Heart left ventricle (tissue), 16 donors: ENCODE measurements around the gene WWTR1. TPM values are rescaled to one million over a fixed set of nuclear protein-coding genes. Genes with fewer than 3 reads are reported as not detected.
A peak's percentile ranks its signal among the peaks of the same experiment; 100 is the strongest.

ENCODE experiments used
- ATAC-seq, 4 donors: fragments of 200-7000 bp; cut with Tn5 transposase; one replicate each; pipeline ENCODE4 v1.9.1; 2020 to 2022; ENCODE audit warnings: moderate library complexity in 4 of 4, mild to moderate bottlenecking in 3 of 4, moderate number of reproducible peaks in 1 of 4
- DNase-seq, 5 donors: peaks; one replicate each; pipeline ENCODE4 v3.0.0-alpha.2; 2020
- H3K27ac ChIP-seq, 12 donors: fragments of 200-600 bp; sonication (generic) in 4 of 12; one replicate each; pipeline versions ENCODE4 v1.5.0 to v1.8.0; 2016 to 2022; ENCODE audit warnings: mild to moderate bottlenecking in 2 of 12
- H3K27me3 ChIP-seq, 9 donors: fragments of 200-600 bp; sonication (generic) in 2 of 9; one replicate each; pipeline versions ENCODE4 v1.5.1 to v1.8.0; 2016 to 2022; ENCODE audit warnings: mild to moderate bottlenecking in 3 of 9
- H3K36me3 ChIP-seq, 9 donors: fragments of 200-600 bp; sonication (generic) in 2 of 9; one replicate each; pipeline versions ENCODE4 v1.5.0 to v1.8.0; 2018 to 2022; ENCODE audit warnings: mild to moderate bottlenecking in 2 of 9
- H3K4me1 ChIP-seq, 12 donors: fragments of 200-600 bp; sonication (generic) in 4 of 12; one replicate each; pipeline versions ENCODE4 v1.5.0 to v1.8.0; 2016 to 2022; ENCODE audit warnings: mild to moderate bottlenecking in 3 of 12
- H3K4me3 ChIP-seq, 12 donors: fragments of 200-600 bp; sonication (generic) in 4 of 12; one replicate each; pipeline versions ENCODE4 v1.5.0 to v1.8.0; 2017 to 2022; ENCODE audit warnings: mild to moderate bottlenecking in 9 of 12, moderate library complexity in 4 of 12
- H3K9me3 ChIP-seq, 12 donors: fragments of 200-600 bp; sonication (generic) in 4 of 12; one replicate each; pipeline versions ENCODE4 v1.5.0 to v1.8.0; 2016 to 2022; ENCODE audit warnings: mild to moderate bottlenecking in 1 of 12
- CTCF ChIP-seq, 12 donors: fragments of 200-600 bp; sonication (generic) in 4 of 12; IDR thresholded peaks; one replicate each; pipeline versions ENCODE4 v1.5.0 to v1.8.0; 2018 to 2022; ENCODE audit warnings: antibody characterized with exemption in 12 of 12, mild to moderate bottlenecking in 5 of 12
- POLR2A ChIP-seq, 2 donors: fragments of 450-650 bp; IDR thresholded peaks; one replicate each; pipeline ENCODE4 v1.6.1; 2017; ENCODE audit warnings: antibody characterized with exemption in 2 of 2, mild to moderate bottlenecking in 2 of 2, moderate library complexity in 2 of 2
- WGBS, 4 donors: extraction: QIAGEN DNeasy Blood & Tissue Kit in 2 of 4; methylation state at CpG; one replicate each; pipeline versions ENCODE4 v1.1.5 to v1.1.7; 2013 to 2018; 5-methylcytosine and 5-hydroxymethylcytosine counted together
- intact Hi-C, 10 donors: fragments of 100-400 bp; cut with DNase I; formaldehyde crosslinking; loops; one replicate each; pipeline versions ENCODE4 v1.11.1 to v1.14.2; 2022
- polyA plus RNA-seq, 2 donors: library from polyadenylated mRNA; stranded (reverse); fragments of 200-250 nt; gene quantifications; one replicate each; pipeline ENCODE4 v1.2.3, GENCODE V29; 2013
- total RNA-seq, 9 donors: library from RNA; depleted of rRNA in 2 of 9; stranded (reverse); fragments of >200 nt in 2 of 9; fragmentation: NEBNext Ultra II Directional in 3 of 9; extraction: Animal tissue kit (Norgen Biotek cat#: 25700) in 3 of 9; gene quantifications; one replicate each; pipeline versions ENCODE4 v1.1.0 to v1.2.4, GENCODE V29; 2016 to 2023
- donor health status: ischemic (EF 13 %, LVEDD 7.1; RV severe dilation, severe dysfunction).
- donor health status: healthy with polysubstance abuse.
- donor health status: DM: no; HTN: yes; CAD: no.
- donor health status: DM: no; HTN: no; CAD: no.
- donor health status: ischemic (EF 25% LVEDD 6.9; RV normal size, moderate dysfunction).
- donor health status: ischemic (EF 25% LVEDD 5.7; RV mildly dilated, moderate dysfunction).
- donor health status: healthy.
- donor health status: DM: yes; HTN: yes; CAD: no.
- donor health status: ischemic (EF 35%, LVEDD 5.7; RV mildly dilated, moderate dysfunction).
- donor health status: nonischemic (EF 11% LVEDD 7.7; RV severe dilation, severe dysfunction).
- donor health status: DM: yes; HTN: yes; CAD: no.
- donor health status: PGD.
- donor health status: ischemic (EF 29% LVEDD 5.4; RV normal size, mild dysfunction).
- donor health status: nonischemic (EF 23%, LVEDD 6.1; RV moderate dilation, normal function).

Gene WWTR1
- total and polyA plus RNA-seq, 11 donors = 14.5 to 71.7 (median 41.2) TPM

GRCh38 chr3:149618151-149619123, 39.4 kb downstream of the WWTR1 start:
- H3K9me3 ChIP-seq = no peaks in the 10 kb centered on the region
- WGBS, 4 donors = 37 to 44% (median 42%) methylated on average over 15 of the region's 15 CpGs
- intact Hi-C loops = loop anchor here in 4 of 10 donors (5.0 kb wide), 2 partner anchors 39 to 41 kb away; partner anchors contain the start of gene WWTR1 (in 3 of the 4)

GRCh38 chr3:149615731-149616221, 42.0 kb downstream of the WWTR1 start:
- DNase-seq (no peak), ATAC-seq (peak in 3 of 4 donors; percentile 3 to 59 (median 7))
- Histone ChIP-seq H3K4me3 (peak overlapping the region in 1 of 12 donors; percentile 12), H3K36me3 (no peaks in the 10 kb centered on the region), H3K9me3 (no peaks in the 10 kb centered on the region), H3K27ac (peak overlapping the region; percentile 3 to 81 (median 72)), H3K4me1 (peaks cover 9 to 97% (median 74%) of the 10 kb centered on the region in 12 donors), H3K27me3 (peaks cover 0 to 23% (median 0%) of the 10 kb centered on the region in 9 donors)
- TF ChIP-seq POLR2A (IDR thresholded peaks at IDR 0.05) (no peak), CTCF (IDR thresholded peaks at IDR 0.05) (no peak)
- intact Hi-C loops = loop anchor here in 4 of 10 donors (5.0 kb wide), 2 partner anchors 38 to 42 kb away; partner anchors contain the start of gene WWTR1 (in 3 of the 4)
- 52 to 69% (median 53%) methylated on average over 6 of the region's 6 CpGs for WGBS, 4 donors

More at GRCh38 chr3:149618151-149619123, 39.4 kb downstream of the WWTR1 start:
- Histone ChIP-seq H3K27ac (peak overlapping the region in 11 of 12 donors; percentile 13 to 78 (median 58)), H3K27me3 (peaks cover 0 to 11% (median 0%) of the 10 kb centered on the region in 9 donors), H3K4me3 (no peak overlapping the region), H3K36me3 (no peaks in the 10 kb centered on the region), H3K4me1 (peaks cover 9 to 85% (median 61%) of the 10 kb centered on the region in 12 donors)
- ATAC-seq (peak; percentile 83 to 87 (median 86)), DNase-seq (peak in 4 of 5 donors; percentile 47 to 84 (median 68))
- no peak for TF ChIP-seq CTCF (IDR thresholded peaks at IDR 0.05)
- no peak for TF ChIP-seq POLR2A (IDR thresholded peaks at IDR 0.05)

- H3K27me3 ChIP-seq = peaks cover 0 to 22% (median 0%) of the 10 kb centered on the region in 9 donors
- ATAC-seq (no peak), DNase-seq (no peak)
- H3K36me3 ChIP-seq = no peaks in the 10 kb centered on the region
- H3K4me3 ChIP-seq = no peak overlapping the region
- WGBS, 4 donors = 79 to 86% (median 82%) methylated on average over 2 of the region's 2 CpGs
- H3K9me3 ChIP-seq = no peaks in the 10 kb centered on the region
- H3K4me1 ChIP-seq = peaks cover 9 to 97% (median 75%) of the 10 kb centered on the region in 12 donors
- H3K27ac ChIP-seq = peak overlapping the region in 2 of 12 donors; percentile 4 to 73
- TF ChIP-seq CTCF (IDR thresholded peaks at IDR 0.05) = no peak
- no peak for TF ChIP-seq POLR2A (IDR thresholded peaks at IDR 0.05)
- intact Hi-C loops = no loop called here
These were observed 43.8 kb downstream of the WWTR1 start for GRCh38 chr3:149613988-149614387.

- WGBS, 4 donors = 69 to 77% (median 76%) methylated on average over 4 of the region's 4 CpGs
- peak overlapping the region in 3 of 12 donors; percentile 15 to 42 (median 33) for H3K27ac ChIP-seq
- no peaks in the 10 kb centered on the region for H3K9me3 ChIP-seq
- H3K36me3 ChIP-seq = no peaks in the 10 kb centered on the region
- intact Hi-C loops = no loop called here
- H3K4me3 ChIP-seq = no peak overlapping the region
- H3K27me3 ChIP-seq = peaks cover 0 to 25% (median 0%) of the 10 kb centered on the region in 9 donors
- peaks cover 5 to 92% (median 65%) of the 10 kb centered on the region in 12 donors for H3K4me1 ChIP-seq
- ATAC-seq = no peak
- no peak for DNase-seq
- no peak for TF ChIP-seq POLR2A (IDR thresholded peaks at IDR 0.05)
- no peak for TF ChIP-seq CTCF (IDR thresholded peaks at IDR 0.05)
These were observed 45.4 kb downstream of the WWTR1 start for GRCh38 chr3:149612456-149612855.
